NCI-H2171 treated with DMSO at 0.1 percent for 48 hours (cell line): ENCODE measurements around the gene NEDD1.

Source experiments
- DNase-seq: peaks from one replicate; lab custom pipeline; 2025; lab: John Stamatoyannopoulos, UW

The NEDD1 gene, protein sequence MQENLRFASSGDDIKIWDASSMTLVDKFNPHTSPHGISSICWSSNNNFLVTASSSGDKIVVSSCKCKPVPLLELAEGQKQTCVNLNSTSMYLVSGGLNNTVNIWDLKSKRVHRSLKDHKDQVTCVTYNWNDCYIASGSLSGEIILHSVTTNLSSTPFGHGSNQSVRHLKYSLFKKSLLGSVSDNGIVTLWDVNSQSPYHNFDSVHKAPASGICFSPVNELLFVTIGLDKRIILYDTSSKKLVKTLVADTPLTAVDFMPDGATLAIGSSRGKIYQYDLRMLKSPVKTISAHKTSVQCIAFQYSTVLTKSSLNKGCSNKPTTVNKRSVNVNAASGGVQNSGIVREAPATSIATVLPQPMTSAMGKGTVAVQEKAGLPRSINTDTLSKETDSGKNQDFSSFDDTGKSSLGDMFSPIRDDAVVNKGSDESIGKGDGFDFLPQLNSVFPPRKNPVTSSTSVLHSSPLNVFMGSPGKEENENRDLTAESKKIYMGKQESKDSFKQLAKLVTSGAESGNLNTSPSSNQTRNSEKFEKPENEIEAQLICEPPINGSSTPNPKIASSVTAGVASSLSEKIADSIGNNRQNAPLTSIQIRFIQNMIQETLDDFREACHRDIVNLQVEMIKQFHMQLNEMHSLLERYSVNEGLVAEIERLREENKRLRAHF

DNA sequence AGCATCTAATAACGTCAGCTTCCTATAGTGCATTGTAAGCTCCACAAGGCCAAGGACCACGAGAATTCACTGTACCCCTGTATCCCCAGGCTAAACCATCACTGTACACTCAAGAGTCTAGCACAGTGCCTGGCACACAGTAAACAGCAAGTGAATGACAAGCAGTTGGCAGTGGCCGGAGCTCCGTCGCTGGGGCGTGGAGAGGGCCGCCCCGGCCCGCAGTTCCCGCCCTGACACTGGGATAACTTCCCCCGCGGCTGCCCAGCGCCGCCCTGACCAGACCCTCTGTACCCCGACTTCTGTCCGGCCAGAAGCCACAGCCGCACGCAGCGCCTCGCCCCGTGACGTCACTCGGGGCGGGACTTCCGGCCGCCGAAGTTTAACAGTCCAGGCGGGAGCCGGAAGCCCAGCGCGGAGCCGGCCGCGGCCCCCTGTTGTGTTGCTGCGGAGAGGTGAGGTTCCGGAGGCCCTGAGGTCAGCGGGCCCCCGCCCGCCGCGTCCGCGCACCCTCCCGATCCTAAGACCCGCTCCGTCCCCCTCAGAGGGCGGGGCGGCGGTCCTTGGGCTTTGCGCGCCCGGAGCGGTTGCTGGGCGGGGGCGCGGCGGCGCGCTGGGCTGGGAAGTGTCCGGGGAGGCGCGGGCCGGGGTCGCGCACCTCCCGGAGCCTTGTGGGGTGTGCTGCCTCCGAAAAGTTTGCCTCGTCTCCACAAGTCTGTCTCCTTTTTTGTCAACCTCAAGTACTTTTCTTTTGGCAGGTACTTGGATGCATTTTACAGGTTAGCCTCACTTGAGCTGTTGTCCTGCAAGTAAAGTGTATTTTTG lies at the start of gene NEDD1:
TSS of gene NEDD1 (plus strand) at position 409 of the 822 bp plus-strand sequence. CDS start 2,503 bp downstream, outside the sequence.
- peak; percentile 64 for DNase-seq

DNA sequence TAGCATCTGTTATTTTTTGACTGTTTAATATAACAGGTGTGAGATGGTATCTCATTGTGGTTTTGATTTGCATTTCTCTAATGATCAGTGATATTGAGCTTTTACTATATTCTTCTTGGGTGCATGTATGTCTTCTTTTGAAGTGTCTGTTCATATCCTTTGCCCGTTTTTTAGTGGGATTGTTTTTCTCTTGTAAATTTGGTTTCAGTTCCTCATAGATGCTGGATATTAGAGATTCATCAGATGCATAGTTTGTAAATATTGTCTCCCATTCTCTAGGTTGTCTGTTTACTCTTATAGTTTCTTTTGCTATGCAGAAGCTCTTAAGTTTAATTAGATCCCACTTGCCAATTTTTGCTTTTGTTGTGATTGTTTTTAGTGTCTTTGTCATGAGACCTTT lies 48.9 kb upstream of the NEDD1 start:
- DNase-seq: no peak

DNA sequence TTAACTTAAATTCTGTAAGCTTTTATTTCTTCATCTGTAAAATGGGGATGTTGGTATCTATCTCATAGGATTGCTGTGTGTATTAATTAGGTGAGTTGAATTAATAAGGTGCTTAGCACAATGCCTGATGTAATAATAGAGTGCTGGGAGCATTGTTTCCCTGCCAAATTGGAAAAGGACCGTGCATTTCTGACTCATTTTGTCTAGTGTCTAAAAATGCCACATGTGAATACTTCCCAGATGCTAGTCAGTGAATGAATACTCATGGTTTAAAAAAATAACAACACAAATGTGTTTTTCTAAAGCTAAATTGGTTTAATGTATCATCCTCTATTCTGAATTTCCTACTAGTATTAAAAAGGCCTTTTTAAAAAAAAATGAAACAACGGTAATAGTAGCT lies 45.4 kb upstream of the NEDD1 start:
- DNase-seq: no peak

DNA sequence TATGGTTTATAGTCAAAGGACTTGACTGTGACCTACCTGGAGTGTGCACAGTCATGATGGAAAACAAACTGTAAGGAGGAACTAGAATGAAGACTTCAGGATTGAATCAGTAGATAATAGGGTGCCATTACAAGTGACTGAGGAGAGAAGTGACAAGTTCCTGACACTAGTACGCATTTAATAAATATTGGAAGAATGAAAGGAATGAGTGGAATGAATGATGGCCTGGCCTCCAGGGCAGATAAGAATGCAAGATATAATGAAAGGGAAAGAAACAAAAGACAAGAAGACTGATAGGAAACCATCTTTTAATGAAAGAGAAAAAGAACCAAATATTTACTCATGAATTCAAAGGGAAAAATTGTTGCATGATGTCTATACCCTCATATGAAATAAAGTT lies 44.7 kb upstream of the NEDD1 start:
- DNase-seq: no peak

DNA sequence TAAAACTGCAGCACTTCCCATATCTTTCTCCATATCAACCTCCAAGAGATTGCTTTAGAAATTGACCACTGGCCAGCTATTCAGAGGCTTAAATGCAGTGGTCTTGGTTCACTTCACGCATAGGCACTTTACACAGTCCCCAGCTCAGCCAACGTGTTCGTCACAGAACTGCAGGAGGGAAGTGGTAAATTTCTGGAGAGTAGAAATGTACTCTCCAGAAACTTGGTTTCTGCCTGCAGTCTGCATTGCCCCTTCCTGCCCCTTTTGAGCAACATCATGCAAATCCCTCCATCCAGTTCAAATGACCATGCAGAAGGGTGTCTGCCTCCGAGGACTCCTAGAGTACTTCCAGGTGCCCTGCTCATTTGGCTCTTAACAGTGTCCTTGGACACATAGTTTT lies 42.7 kb upstream of the NEDD1 start:
- no peak for DNase-seq

DNA sequence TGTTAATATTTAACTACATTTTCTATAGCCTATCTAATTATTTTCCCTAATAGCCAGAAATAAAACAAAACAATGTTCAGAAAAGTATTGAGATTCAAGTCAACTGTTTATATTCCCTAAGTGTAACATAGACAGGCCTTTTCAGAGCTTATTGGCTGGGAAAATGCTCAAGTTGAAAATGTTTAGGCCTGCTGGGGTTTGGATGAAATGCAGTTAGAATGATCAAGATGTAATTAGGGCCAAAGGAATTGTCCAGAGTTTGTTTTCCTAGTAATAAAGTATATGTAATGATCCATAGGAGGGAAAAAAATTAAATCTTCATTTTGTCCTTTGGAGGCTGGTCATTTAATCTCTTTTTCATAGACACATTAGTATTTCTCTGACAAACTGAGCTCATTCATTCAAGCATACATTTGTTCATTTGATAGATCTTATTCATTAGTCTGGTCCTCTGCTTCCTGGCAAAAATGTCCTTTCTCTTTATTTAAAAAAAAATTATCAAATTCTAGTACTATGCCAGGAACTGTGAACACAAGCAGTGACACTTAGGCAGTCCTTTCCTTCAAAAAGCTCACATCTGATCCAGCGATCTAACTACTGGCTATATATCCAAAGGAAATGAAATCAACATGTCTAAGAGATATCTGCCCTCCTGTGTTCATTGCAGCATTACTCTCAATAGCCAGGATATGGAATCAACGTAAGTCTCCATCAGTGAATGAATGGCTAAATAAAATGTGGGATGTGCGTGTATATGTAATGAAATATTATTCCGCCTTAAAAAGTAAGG lies 40.1 kb upstream of the NEDD1 start:
- no peak for DNase-seq

DNA sequence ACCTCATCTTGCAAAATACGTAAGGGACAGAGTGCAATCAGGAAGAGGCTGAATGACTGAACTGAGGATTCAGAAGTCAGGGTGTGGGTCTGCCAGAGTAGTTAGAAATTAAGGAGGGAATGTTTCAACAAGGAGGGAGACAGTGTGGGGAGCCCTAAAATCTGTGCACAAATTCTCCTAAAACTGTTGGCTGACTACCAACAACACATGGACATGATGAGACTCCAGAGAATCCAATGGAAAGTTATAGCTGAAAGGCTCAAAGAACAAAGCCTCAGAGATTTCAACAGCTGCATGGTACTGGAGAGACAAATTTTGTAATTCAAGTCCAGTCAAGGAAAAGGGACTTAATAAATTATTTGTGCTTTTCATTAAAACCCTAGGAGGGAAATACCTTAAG lies 36.1 kb upstream of the NEDD1 start:
- DNase-seq: no peak

DNA sequence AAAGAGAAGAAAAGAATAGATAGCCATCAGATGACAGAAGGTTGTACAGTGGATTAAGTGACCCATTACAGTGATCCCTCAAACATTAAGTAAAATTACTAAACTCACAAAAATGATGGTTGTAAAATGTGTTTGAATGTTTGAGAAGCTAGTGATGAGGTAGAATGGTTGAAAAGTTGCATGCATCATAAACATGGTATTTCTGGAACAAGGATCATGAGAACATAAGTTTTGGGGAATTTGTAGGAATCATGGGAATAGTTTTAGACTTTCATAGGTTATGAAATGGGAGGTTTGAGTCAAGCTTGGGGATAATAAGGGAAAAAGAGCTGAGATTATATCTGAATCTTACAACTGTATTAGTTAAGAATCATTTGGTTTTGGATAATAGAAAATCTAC lies 34.1 kb upstream of the NEDD1 start:
- DNase-seq: no peak

DNA sequence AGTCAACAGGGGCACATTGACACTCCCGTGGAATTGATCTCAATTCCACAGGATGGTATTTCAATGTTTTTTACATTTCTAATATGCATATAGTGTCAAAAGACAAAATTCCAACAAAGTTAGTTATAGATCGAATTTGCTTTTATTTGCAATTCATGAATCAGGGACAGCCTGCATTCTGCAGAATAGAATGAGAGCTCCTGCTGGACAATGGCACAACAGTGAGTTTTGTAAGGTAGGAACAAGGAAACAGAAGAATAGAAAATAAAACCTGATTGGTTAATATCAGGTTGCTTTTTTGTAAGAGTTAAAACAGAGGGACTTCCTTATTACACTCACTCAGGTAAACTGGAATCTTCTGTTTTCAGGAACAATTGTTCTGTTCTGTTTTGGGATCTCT lies 32.8 kb upstream of the NEDD1 start:
- no peak for DNase-seq

DNA sequence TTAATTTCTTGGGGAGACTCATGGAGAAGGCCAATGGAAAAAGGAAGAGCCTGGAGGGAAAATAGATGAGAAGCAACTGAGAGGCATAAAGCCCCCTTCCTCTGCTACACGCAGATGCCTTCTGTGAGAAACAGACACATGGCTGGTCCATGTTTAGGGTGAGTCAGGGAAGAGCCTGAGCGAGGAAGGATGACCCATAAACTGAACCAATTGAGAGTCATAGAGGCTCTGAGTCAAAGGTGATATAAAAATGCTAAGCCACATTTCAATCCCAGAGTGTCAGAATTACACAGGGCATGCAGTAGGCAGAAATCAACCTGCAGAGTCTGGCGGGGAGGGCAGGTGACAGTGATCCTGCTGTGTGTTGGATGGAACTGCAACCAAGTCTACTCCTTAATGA lies 30.1 kb upstream of the NEDD1 start:
- DNase-seq: no peak

DNA sequence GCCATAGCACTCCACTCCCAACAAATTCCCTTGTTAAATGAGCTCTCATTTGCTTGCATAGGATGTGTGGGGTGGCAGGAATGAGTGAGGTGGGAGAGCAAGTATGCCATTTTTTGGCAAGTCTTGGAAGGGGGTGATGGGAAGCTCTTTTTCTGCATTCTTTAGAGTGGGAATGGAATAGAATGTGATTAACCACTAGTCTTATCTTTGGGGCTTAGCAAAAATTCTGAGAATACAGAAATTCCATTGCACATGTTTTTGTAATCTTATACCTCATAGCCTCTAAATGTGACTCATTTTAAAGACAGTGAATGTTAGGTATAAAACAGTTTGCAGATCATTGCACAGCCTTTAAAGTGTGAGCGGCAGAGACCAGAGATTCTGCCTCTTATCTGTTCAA lies 28.4 kb upstream of the NEDD1 start:
- no peak for DNase-seq

DNA sequence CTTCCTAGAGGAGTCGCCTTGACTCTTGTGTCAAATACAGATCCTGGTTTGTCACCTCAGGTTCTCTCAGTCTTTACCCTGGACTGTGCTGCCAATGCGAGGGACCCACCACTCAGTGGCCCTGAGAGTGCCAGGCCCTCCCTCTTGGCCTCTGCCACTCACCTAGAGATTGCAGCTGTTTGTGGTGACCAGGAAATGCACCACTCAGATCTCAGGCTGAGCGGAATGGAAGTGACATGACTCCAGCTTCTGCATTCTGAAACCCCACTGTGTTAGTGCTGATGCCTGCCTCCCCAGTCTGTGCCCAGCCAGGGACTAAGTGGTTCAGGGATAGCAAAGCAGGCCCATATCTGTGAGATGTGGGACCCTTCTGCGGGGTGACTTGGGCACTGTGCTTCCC lies 27.8 kb upstream of the NEDD1 start:
- no peak for DNase-seq

DNA sequence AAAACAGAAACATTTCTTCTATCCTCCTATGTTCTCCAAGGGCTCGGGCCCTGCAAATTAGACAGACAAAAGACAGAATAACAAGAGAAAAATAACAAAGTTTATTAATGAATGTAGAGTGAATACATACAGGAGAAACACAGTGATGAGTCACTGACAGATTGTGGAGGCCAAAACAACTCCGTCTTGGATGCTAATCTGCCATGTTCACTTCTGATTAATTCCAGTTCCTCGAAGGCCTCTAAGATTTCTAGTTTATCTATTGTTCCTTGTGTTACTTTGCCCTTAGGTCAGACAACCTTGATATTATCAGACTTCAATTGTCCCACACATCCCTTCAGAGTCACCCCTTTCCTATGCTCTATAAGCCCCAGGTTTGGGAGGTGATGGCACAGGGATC lies 26.8 kb upstream of the NEDD1 start:
- no peak for DNase-seq

DNA sequence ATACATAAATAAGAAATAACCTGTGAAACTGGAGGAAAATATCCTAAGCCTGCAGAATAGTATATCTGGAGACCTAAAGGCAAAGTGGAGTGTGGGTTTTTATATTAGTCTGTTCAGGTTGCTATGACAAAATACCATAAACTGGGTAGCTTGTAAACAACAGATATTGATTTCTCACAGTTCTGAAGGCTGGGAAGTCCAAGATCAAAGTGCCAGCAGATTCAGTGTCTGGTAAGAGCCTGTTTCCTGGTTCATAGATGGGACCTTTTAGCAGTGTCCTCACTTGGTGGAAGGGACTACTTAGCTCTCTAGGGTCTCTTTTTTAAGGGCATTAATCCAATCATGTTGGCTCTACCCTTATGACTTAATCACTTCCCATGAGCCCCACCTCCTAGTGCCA lies 25.4 kb upstream of the NEDD1 start:
- DNase-seq: no peak

DNA sequence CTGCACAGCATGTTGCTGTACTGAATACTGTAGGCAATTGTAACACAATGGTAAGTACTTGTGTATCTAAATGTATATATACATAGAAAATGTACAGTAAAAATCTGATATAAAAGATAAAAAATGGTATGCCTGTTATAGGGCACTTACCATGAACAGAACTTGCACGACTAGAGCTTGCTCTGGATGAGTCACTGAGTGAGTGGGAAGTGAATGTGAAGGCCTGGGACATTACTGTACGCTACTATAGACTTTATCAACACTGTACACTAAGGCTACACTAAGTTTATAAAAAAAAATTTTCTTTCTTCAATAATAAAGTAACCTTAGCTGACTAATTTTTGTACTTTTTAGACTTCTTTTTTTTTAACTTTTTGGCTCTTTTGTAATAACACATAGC lies 24.2 kb upstream of the NEDD1 start:
- no peak for DNase-seq

DNA sequence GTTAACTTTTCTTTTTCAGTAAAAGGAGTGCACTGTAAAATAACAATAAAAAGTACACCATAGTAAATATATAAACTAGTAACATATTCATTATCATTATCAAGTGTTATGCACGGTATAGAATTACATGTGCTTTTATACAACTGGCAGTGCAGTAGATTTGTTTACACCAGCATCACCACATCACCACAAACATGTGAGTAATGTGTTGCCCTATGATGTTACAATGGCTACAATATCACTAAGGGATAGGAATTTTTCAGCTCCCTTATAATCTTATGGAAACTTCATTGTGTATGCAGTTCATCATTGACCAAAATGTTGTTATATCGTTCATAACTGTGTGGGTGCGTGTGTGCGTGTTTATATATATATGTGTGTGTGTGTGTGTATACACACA lies 23.5 kb upstream of the NEDD1 start:
- DNase-seq: no peak

DNA sequence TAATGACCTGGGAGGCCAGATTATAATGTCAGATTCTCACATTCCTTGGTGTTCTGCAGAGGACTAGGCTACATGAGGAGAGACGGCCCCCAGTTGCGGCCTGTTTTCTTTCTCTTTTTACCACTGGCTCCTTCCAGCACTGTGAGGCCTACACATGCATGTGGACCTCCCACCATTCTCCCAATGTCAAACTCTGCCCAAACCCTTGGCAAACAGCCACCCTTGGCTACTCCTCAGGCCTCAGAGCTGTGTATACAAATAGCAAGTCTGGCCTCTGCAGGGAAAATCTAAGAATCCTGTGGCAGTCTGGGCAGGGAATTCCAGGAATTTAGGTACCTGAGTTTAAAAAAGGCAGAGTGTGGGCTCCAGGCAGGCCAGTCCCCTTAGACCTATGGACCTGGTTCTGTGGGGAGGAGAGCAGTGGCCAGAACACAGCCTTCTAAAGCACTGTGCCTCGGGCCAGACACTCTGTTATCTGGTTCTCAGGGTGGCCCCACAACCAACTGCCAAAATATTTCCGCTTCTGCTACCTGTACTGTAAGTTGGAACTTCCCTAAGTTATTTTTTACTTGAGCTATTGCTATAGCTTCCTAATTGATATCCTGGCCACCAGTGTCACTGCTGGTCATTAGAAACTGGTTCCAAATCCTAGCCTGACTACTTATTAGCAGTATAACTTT lies 19.9 kb upstream of the NEDD1 start:
- DNase-seq: no peak

DNA sequence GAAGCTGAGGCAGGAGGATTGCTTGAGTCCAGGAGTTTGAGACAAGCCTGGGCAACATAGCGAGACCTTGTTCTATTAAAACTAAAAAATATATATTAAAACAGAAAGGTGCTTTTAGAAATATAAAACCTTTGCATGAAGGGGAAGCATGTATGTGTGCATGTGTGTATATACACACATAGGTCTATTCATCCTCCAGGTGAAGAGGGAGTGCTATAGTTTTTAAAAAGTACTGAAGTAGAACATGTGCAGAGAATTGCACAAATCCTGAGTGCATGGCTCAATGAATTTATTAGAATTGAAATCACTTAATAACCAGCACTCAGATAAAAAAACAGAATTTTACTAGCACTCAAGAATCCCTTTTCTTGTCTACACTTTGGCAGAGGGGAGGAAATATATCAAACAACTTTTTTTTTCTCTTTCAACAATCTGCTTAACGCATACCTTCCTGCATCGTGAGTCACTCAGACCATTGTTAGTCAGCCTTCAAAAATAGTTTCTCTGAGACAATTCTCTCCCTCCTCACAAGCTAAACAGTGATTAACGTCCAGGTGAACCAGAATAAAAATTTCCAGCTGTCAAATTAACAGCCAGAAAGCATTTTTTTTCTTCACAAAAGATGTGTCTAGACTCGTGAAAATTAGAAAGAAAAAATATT lies 17.7 kb upstream of the NEDD1 start:
- DNase-seq: no peak

DNA sequence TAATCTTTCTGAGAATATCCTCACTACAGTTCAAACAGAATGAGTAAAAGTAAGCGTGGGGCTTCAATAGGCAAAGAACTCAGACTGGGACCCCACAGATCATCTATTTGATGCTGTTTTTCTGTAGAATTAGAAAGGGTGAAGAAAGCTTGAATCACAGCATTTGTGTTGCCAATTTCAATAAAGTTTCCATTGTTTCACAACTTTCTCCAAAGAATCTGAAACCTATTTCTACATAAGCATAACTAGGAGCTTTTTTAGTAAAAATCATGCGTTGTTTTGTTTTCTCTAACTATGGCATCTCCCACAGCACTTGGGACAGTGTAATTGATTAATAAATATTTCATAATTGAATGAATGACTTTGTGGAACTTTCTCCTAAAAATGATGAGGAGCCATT lies 16.7 kb upstream of the NEDD1 start:
- DNase-seq: no peak

DNA sequence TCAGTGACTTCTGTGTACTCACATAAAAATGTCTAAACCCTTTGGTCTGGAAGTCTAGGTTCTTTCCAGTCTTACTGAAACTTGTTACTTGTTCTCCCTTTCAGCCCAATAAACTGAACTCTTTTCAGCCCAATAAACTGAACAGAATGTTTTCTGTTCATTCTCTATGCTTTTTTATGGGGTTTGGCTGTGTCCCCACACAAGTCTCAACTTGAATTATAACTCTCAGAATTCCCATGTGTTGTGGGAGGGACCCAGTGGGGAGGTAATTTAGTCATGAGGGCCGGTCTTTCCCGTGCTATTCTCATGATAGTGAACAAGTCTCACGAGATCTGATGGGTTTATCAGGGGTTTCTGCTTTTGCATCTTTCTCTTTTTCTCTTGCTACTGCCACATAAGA lies 15.0 kb upstream of the NEDD1 start:
- DNase-seq: no peak

DNA sequence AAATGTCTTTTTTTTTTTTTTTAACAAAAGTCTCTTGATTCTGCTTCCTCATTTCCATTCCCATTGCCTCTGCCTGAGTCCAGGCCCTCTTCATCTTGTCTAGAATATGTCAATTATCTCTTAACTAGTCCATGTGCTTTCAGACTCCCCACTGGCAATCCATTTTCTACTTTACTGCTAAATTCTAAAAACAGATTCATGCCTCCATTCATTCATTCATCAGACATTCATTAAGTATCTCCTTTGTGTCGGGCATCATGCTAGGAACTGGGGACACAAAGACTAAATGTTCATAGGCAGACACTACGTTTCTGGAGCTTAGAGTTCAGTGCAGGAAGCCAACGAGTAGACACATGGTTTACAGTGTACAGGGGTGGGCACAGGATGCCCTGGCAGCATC lies 9.6 kb upstream of the NEDD1 start:
- DNase-seq: no peak
